Measurements from ENCODE around the gene TREML4. TPM values are rescaled to one million over a fixed set of nuclear protein-coding genes. Genes with fewer than 3 reads are reported as not detected.

The TREML4 gene
- polyA plus RNA-seq, 3 donors from 2014 or later, result not detected

DNA sequence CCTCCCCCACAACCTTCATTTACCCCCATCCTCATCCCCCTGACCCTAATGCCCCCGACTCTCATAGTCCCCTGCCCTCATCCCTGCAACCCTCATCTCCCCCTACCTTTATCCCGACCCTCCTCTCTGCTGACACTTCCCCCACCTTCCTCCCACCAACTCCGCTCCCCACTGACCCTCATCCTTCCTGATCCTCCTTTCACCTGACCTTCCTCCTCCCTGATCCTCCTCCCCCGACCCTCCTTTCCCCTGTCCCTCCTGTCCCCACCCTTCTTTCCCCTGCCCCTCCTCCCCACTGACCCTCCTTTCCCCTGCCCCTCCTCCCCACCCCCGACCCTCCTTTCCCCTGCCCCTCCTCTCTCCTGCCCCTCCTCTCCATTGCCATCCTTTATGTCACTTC is 34.3 kb upstream of the TREML4 start:
- H3K4me3 Mint-ChIP-seq, result no peak overlapping the region
- H3K4me1 Mint-ChIP-seq, result peaks cover 7 to 34% of the 10 kb centered on the region in 2 donors
- peaks cover 0 to 17% (median 7%) of the 10 kb centered on the region in 3 donors for H3K36me3 Mint-ChIP-seq
- no peak for DNase-seq
- peaks cover 0 to 2% (median 0%) of the 10 kb centered on the region in 3 donors for H3K27me3 Mint-ChIP-seq (ENCODE audit: low read depth in 3 of 3)
- H3K27ac Mint-ChIP-seq, result peak overlapping the region in 1 of 6 donors; percentile 1
- H3K9me3 Mint-ChIP-seq, result peaks cover 0 to 4% (median 0%) of the 10 kb centered on the region in 6 donors

GRCh38 chr6:41194386-41194785 is 33.8 kb upstream of the TREML4 start:
- H3K27ac Mint-ChIP-seq, result peak overlapping the region in 2 of 6 donors; percentile 21 to 24
- peaks cover 0 to 17% (median 7%) of the 10 kb centered on the region in 3 donors for H3K36me3 Mint-ChIP-seq
- peaks cover 0 to 2% (median 0%) of the 10 kb centered on the region in 3 donors for H3K27me3 Mint-ChIP-seq (ENCODE audit: low read depth in 3 of 3)
- no peak overlapping the region for H3K4me3 Mint-ChIP-seq
- no peak for DNase-seq
- H3K9me3 Mint-ChIP-seq, result peaks cover 0 to 4% (median 0%) of the 10 kb centered on the region in 6 donors
- H3K4me1 Mint-ChIP-seq, result peaks cover 11 to 34% of the 10 kb centered on the region in 2 donors

GRCh38 chr6:41197234-41197633 is 30.9 kb upstream of the TREML4 start:
- Mint-ChIP-seq H3K27ac (peak overlapping the region in 5 of 6 donors; percentile 4 to 57 (median 30)), H3K9me3 (no peaks in the 10 kb centered on the region), H3K4me3 (no peak overlapping the region)

GRCh38 chr6:41199552-41200246 is 28.4 kb upstream of the TREML4 start:
- H3K4me1 Mint-ChIP-seq, result peaks cover 48 to 73% of the 10 kb centered on the region in 2 donors
- peak overlapping the region; percentile 91 to 98 (median 98) for H3K27ac Mint-ChIP-seq
- peak; percentile 7 to 32 (median 32) for DNase-seq
- H3K9me3 Mint-ChIP-seq, result no peaks in the 10 kb centered on the region
- peak overlapping the region; percentile 64 to 84 (median 73) for H3K4me3 Mint-ChIP-seq
- H3K36me3 Mint-ChIP-seq, result peaks cover 0 to 14% (median 3%) of the 10 kb centered on the region in 3 donors
- peaks cover 0 to 6% (median 5%) of the 10 kb centered on the region in 3 donors for H3K27me3 Mint-ChIP-seq (ENCODE audit: low read depth in 3 of 3)

More at GRCh38 chr6:41197234-41197633, 30.9 kb upstream of the TREML4 start:
- Mint-ChIP-seq H3K36me3 (peaks cover 0 to 17% (median 4%) of the 10 kb centered on the region in 3 donors), H3K4me1 (peaks cover 40 to 51% of the 10 kb centered on the region in 2 donors), H3K27me3 (ENCODE audit: low read depth in 3 of 3) (peaks cover 0 to 5% (median 2%) of the 10 kb centered on the region in 3 donors)
- no peak for DNase-seq

DNA sequence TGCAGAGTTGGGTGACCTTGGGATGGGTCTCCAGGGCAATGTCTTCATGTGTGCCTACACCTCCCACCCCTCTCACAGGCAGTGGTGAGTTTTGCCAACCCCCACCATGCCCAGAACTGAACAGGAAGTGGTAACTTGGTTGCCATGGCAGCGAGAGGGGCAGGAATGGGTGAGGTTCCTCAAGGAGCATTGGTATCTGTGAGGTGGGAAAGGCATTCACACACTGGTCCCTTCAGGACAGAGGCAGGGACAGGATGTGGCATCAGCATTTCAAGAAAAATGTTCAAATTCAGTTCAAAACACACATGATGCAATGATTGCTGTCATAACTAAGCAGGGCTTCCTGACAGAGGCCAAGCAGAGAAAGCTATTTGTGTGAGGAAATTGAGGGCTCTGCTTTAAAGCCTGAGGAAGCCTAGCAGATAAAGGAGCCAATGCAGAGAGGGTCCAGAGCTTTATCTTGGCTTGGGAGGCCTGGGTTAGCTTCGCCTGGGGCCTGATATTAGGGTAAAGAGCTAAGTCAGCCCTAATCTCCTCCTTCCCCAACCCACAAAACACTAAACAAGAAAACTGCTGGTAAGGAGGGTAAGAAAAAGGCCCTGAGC is 27.8 kb upstream of the TREML4 start:
- peak; percentile 52 to 69 (median 63) for DNase-seq
- H3K9me3 Mint-ChIP-seq, result no peaks in the 10 kb centered on the region
- H3K27me3 Mint-ChIP-seq (ENCODE audit: low read depth in 3 of 3), result peaks cover 0 to 6% (median 5%) of the 10 kb centered on the region in 3 donors
- peaks cover 48 to 73% of the 10 kb centered on the region in 2 donors for H3K4me1 Mint-ChIP-seq
- peaks cover 0 to 8% (median 0%) of the 10 kb centered on the region in 3 donors for H3K36me3 Mint-ChIP-seq
- H3K4me3 Mint-ChIP-seq, result peak overlapping the region; percentile 64 to 84 (median 73)
- H3K27ac Mint-ChIP-seq, result peak overlapping the region; percentile 91 to 98 (median 98)

DNA sequence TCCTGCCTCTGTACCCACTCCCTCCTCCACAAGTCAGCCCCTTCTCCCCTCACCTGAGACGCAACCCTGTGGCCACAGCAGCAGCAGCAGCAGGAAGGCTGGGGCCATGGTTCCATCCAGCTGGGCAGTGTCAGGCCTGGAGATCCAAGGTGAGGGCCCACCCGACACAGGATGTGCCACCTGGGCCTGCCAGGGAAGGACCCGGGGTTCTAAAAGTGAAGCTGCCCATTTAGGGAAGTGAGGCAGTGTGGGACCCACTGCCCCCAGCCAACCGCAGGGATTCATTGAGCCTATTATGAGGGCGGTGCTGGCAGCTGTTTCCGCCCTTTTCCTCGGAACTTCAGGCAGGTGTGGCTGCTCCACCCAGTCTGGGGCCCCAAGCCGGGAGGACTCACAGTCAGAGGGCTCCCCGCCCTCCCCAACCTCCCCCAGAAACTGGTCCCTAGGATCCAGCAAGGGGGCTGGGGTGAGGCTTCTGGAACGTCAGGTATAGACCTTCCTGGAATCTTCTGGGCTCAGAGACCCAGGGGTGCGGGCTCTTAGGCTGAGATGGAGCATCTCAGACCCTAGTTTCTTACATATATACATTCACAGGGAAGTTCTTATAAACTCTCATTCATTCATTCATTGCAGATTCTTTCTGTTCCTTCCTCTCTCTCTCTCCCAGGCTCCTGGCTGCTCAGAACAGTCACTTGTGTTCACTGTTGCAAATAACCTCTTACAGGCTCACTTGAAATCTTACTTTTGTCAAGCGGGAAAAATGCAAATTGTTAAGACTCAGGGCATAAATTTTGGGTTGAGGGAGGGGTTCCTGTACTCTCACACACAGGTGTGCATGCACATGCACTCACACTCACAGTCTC is 27.0 kb upstream of the TREML4 start, which contains the start of gene TREML2:
TREML2 (minus strand) TSS at position 249 of the 863 bp plus-strand sequence; CDS start at position 108, 141 bp downstream.
- H3K9me3 Mint-ChIP-seq, result no peaks in the 10 kb centered on the region
- H3K36me3 Mint-ChIP-seq, result peaks cover 0 to 6% (median 0%) of the 10 kb centered on the region in 3 donors
- H3K27ac Mint-ChIP-seq, result peak within 1 kb of the TSS; percentile 91 to 98 (median 98)
- peaks cover 48 to 73% of the 10 kb centered on the region in 2 donors for H3K4me1 Mint-ChIP-seq
- peaks cover 0 to 6% (median 5%) of the 10 kb centered on the region in 3 donors for H3K27me3 Mint-ChIP-seq (ENCODE audit: low read depth in 3 of 3)
- peak within 1 kb of the TSS; percentile 64 to 84 (median 73) for H3K4me3 Mint-ChIP-seq
- DNase-seq, result peak in 1 of 3 donors; percentile 20

DNA sequence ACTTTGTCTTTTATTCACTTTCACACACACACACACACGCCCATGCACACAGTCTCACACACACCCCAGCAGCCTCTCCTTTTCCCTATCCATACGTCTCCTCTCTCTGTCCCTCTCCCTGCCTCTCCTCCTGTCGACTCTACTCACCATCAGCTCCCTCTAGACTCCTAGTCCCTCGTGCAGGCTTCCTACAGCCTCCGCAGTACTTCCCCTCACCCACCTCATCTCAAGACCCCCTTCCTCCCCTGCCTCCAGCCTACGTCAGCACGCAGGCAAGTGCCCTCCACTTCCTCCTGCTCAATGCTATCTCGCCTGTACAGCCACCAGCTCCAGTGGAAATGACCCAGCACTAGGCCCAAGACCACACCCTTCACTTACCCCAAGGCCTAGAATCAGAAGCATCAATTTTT is 26.4 kb upstream of the TREML4 start:
- peak overlapping the region; percentile 52 to 84 (median 72) for H3K4me3 Mint-ChIP-seq
- peak in 1 of 3 donors; percentile 5 for DNase-seq
- peaks cover 0 to 5% (median 0%) of the 10 kb centered on the region in 3 donors for H3K36me3 Mint-ChIP-seq
- H3K9me3 Mint-ChIP-seq, result no peaks in the 10 kb centered on the region
- peaks cover 48 to 72% of the 10 kb centered on the region in 2 donors for H3K4me1 Mint-ChIP-seq
- H3K27ac Mint-ChIP-seq, result peak overlapping the region; percentile 91 to 98 (median 98)
- H3K27me3 Mint-ChIP-seq (ENCODE audit: low read depth in 3 of 3), result peaks cover 0 to 6% (median 5%) of the 10 kb centered on the region in 3 donors

DNA sequence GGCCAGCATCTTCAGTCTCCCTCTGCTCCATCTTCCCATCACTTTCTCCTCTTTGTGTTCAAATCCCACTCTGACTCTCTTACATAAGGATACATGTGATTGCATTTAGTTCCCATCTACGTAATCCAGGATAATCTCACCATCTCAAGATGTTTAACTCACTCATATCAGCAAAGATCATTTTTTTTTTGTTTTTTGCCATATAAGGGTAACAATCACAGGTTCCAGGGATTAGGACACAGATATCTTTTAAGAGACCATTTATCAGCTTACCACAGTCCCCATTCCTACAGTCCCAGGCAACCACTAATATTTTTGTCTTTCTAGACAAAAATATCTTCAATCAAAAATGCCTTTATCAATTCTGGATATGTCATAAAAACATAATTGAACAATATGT is 24.0 kb upstream of the TREML4 start:
- H3K36me3 Mint-ChIP-seq, result no peaks in the 10 kb centered on the region
- H3K4me3 Mint-ChIP-seq, result no peak overlapping the region
- peaks cover 0 to 6% (median 4%) of the 10 kb centered on the region in 3 donors for H3K27me3 Mint-ChIP-seq (ENCODE audit: low read depth in 3 of 3)
- H3K27ac Mint-ChIP-seq, result peak overlapping the region in 2 of 6 donors; percentile 10 to 75
- peaks cover 39 to 52% of the 10 kb centered on the region in 2 donors for H3K4me1 Mint-ChIP-seq
- no peak for DNase-seq
- H3K9me3 Mint-ChIP-seq, result no peaks in the 10 kb centered on the region

- Mint-ChIP-seq H3K4me3 (no peak overlapping the region), H3K36me3 (peaks cover 0 to 5% (median 0%) of the 10 kb centered on the region in 3 donors), H3K27me3 (ENCODE audit: low read depth in 3 of 3) (peaks cover 1 to 4% (median 3%) of the 10 kb centered on the region in 3 donors), H3K27ac (peak overlapping the region in 1 of 6 donors; percentile 11), H3K9me3 (no peaks in the 10 kb centered on the region), H3K4me1 (peaks cover 0 to 8% of the 10 kb centered on the region in 2 donors)
- no peak for DNase-seq
Observed at GRCh38 chr6:41208439-41209106, 19.6 kb upstream of the TREML4 start.

DNA sequence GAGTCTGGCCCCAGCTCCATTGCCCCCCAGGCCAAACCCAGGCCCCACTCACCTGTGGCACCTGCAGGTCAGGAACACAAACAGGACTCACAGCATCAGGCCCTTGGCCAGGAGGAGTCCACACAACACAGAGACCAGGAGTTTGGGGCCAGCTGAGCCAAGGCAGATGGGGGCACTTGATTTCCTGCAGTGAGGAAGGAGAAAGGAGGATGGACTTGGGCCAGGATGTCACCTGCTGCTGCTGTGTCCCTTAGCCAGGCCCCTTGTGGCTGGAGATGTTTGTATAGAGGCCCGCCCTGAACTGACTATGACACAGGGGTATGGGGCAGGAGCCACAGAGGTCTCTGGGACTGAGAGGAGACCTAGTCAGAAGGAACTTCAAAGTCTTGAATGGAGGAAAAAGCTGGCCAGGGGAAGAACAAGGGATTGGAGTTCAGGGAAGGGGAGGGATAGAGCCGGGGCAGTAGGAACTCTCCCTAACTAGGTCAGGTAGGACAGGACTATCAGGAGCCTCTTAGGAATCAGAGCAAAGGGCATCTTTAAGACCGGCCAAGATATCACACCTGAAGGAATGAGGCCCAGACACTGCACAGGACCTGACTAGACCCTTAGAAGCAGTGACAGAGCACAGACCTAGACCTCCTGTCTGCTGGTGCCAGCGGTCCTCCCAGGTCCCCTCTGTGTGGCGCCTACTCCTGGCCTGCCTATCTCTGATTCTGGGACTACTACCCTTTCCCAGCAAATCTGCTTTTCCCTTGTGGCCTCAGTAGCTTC is 18.4 kb upstream of the TREML4 start:
- H3K27ac Mint-ChIP-seq, result peak overlapping the region in 2 of 6 donors; percentile 15 to 44
- peaks cover 3 to 8% (median 6%) of the 10 kb centered on the region in 3 donors for H3K27me3 Mint-ChIP-seq (ENCODE audit: low read depth in 3 of 3)
- no peak for DNase-seq
- no peak overlapping the region for H3K4me3 Mint-ChIP-seq
- H3K36me3 Mint-ChIP-seq, result peaks cover 4 to 13% (median 8%) of the 10 kb centered on the region in 3 donors
- H3K4me1 Mint-ChIP-seq, result no peaks in the 10 kb centered on the region
- H3K9me3 Mint-ChIP-seq, result peaks cover 0 to 11% (median 4%) of the 10 kb centered on the region in 6 donors

DNA sequence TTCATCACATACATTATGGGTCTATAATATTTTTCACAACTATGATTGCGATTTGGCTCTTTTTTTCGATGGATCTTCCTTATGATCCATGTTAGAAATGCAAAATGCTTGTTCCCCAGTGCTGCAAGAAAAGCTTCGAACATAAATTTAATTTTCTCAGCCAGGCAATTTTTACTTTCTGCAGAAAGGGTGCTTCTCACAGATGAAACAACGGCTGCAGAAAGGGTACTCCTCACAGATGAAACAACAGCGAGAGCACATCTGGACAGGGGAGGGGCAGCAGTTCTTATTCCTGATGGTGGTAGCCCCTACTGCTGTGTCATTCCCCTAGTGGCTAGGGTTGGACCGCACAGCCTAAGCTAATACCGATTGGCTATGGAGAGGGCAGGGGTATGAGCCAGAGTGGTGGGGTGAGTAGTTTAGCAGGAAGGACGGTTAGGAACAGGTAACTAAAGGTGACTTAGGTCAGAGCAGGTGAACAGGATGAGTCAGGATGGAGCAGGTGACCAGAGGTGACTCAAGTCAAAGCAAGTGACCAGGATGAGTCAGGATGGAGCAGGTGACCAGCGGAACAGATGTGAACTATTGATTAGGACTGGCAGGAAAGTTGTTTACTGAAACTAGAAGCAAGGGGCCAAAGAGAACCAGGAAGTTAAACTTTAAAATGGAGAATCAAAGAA is 13.4 kb upstream of the TREML4 start:
- Mint-ChIP-seq H3K9me3 (peaks cover 0 to 14% (median 6%) of the 10 kb centered on the region in 6 donors), H3K4me3 (no peak overlapping the region), H3K4me1 (no peaks in the 10 kb centered on the region), H3K36me3 (peaks cover 4 to 17% (median 13%) of the 10 kb centered on the region in 3 donors), H3K27me3 (ENCODE audit: low read depth in 3 of 3) (peaks cover 5 to 11% (median 10%) of the 10 kb centered on the region in 3 donors), H3K27ac (no peak overlapping the region)
- DNase-seq, result no peak
